Erythroblast (primary cell): ENCODE results near the gene AKT1S1.

Source experiments
- GATA1 ChIP-seq: IDR thresholded peaks from 2 replicates; pipeline ENCODE4 v1.6.1; 2011; ENCODE audit warnings: low read depth, mild to moderate bottlenecking, control low read depth, low read length, moderate library complexity
- POLR2A ChIP-seq: IDR thresholded peaks from 2 replicates; pipeline ENCODE4 v1.6.1; 2011; ENCODE audit warnings: mild to moderate bottlenecking, low read length

GRCh38 chr19:49910179-49910578 is 33.0 kb upstream of the AKT1S1 start:
- TF ChIP-seq POLR2A, result no peak
- TF ChIP-seq GATA1, result no peak
